OCI-LY7 (cell line): Measurements from ENCODE around the gene LRPAP1. TPM values are rescaled to one million over a fixed set of nuclear protein-coding genes. Genes with fewer than 3 reads are reported as not detected.

Experiments
- BruUV-seq: library from RNA; stranded (reverse); fragments of 400-500 nt; replicated peaks from 2 replicates; lab custom pipeline; 2021; lab: Mats Ljungman, UMichigan
- CTCF ChIA-PET: fragments of 300-600 bp; sonication (Branson Sonifier 250); formaldehyde crosslinking; loops from one replicate; lab custom pipeline; 2022; ENCODE audit warnings: antibody characterized with exemption; ENCODE audit not compliant: unreplicated experiment; lab: Charles Lee
- POLR2A ChIA-PET: fragments of 300-600 bp; sonication (Branson Sonifier 250); formaldehyde crosslinking; loops from one replicate; lab custom pipeline; 2022; ENCODE audit warnings: antibody characterized with exemption; lab: Charles Lee
- DNase-seq: peaks from one replicate; pipeline ENCODE4 v3.0.0-alpha.2; 2015; ENCODE audit warnings: low spot score
- H2AFZ ChIP-seq: fragments of 200-600 bp; sonication (generic), shearing (Covaris generic); 2 replicates; pipeline ENCODE4 v1.6.1; 2014; ENCODE audit warnings: mild to moderate bottlenecking, antibody characterized with exemption, low read length, moderate library complexity
- H3K27ac ChIP-seq: fragments of 200-600 bp; sonication (generic); 2 replicates; pipeline ENCODE4 v1.5.1; 2014; ENCODE audit warnings: mixed run types, low read depth, mild to moderate bottlenecking, moderate library complexity, low read length, inconsistent platforms; ENCODE audit not compliant: poor library complexity, severe bottlenecking
- H3K36me3 ChIP-seq: fragments of 200-600 bp; sonication (generic); 2 replicates; pipeline ENCODE4 v1.6.1; 2014; ENCODE audit warnings: mild to moderate bottlenecking, antibody characterized with exemption, low read length, moderate library complexity, mixed read lengths; ENCODE audit not compliant: insufficient read depth
- H3K4me1 ChIP-seq: fragments of 200-600 bp; sonication (generic); 2 replicates; pipeline ENCODE4 v1.5.1; 2014; ENCODE audit warnings: mild to moderate bottlenecking, low read length; ENCODE audit not compliant: insufficient read depth, poor library complexity, severe bottlenecking
- H3K4me2 ChIP-seq: fragments of 200-600 bp; sonication (generic); 2 replicates; pipeline ENCODE4 v1.6.1; 2014; ENCODE audit warnings: mild to moderate bottlenecking, low read length
- H3K4me3 ChIP-seq: fragments of 200-600 bp; sonication (generic); 2 replicates; pipeline ENCODE4 v1.5.1; 2014; ENCODE audit warnings: mild to moderate bottlenecking, low read depth, low read length; ENCODE audit not compliant: poor library complexity, severe bottlenecking
- H3K79me2 ChIP-seq: fragments of 200-600 bp; sonication (generic); 2 replicates; pipeline ENCODE4 v1.6.1; 2016; ENCODE audit warnings: low read depth, mild to moderate bottlenecking, low read length, moderate library complexity, mixed read lengths; ENCODE audit not compliant: insufficient read depth
- H3K9me2 ChIP-seq: fragments of 200-600 bp; sonication (generic); 2 replicates; pipeline ENCODE4 v1.6.1; 2016; ENCODE audit warnings: mild to moderate bottlenecking, low read length, mixed read lengths; ENCODE audit not compliant: insufficient read depth
- H3K9me3 ChIP-seq: fragments of 200-600 bp; sonication (generic); 2 replicates; pipeline ENCODE4 v1.6.1; 2014; ENCODE audit warnings: mild to moderate bottlenecking, mixed run types, low read length, mixed read lengths
- H4K20me1 ChIP-seq: fragments of 200-600 bp; sonication (generic); 2 replicates; pipeline ENCODE4 v1.6.1; 2014; ENCODE audit warnings: mild to moderate bottlenecking, antibody characterized with exemption, low read length, moderate library complexity, mixed read lengths; ENCODE audit not compliant: insufficient read depth
- CTCF ChIP-seq: fragments of 200-600 bp; sonication (generic); conservative IDR thresholded peaks from 2 replicates; pipeline ENCODE4 v1.5.1; 2014; ENCODE audit warnings: mild to moderate bottlenecking, antibody characterized with exemption, low read length, moderate library complexity, mixed read lengths
- EZH2phosphoT487 ChIP-seq: fragments of 200-600 bp; sonication (generic); IDR thresholded peaks from 2 replicates; pipeline ENCODE4 v1.6.1; 2018; ENCODE audit warnings: low read depth, borderline replicate concordance, mild to moderate bottlenecking, mixed run types, antibody characterized with exemption, low read length, moderate library complexity, mixed read lengths
- intact Hi-C: fragments of 100-400 bp; cut with micrococcal nuclease; formaldehyde crosslinking; loops from one replicate; pipeline ENCODE4 v1.10.0; 2022; ENCODE audit not compliant: unreplicated experiment
- total RNA-seq, 2 experiments: library from RNA; depleted of rRNA in 1 of 2; stranded (reverse); fragments of >200 nt in 1 of 2; shearing (Covaris generic) in 1 of 2; gene quantifications; 2 replicates each; pipeline ENCODE4 v1.2.3, GENCODE V29; 2014 to 2022

Gene LRPAP1
- total RNA-seq, 2 experiments from 2014 or later: 46.2 to 54.7 TPM

GRCh38 chr4:3486541-3487540, 45.4 kb downstream of the LRPAP1 start:
- Histone ChIP-seq H3K27ac (no peak overlapping the region), H3K79me2 (no peaks in the 10 kb centered on the region), H3K9me3 (no peaks in the 10 kb centered on the region), H4K20me1 (no peaks in the 10 kb centered on the region; the same call in 1 of the 2 replicates), H3K4me1 (peaks cover 31% of the 10 kb centered on the region), H3K9me2 (no peaks in the 10 kb centered on the region), H3K4me2 (peak overlapping the region; percentile 35; the same call in 1 of the 2 replicates), H2AFZ (no peak overlapping the region), H3K4me3 (no peak overlapping the region), H3K36me3 (no peaks in the 10 kb centered on the region)
- TF ChIP-seq EZH2phosphoT487 (no peak), CTCF (no peak)
- DNase-seq: peak; percentile 63
- ChIA-PET CTCF (no interaction called here), POLR2A (no interaction called here)
- intact Hi-C loops: loop anchor here (1.0 kb wide), 1 partner anchor 282 kb away; no protein-coding TSS in a partner anchor
- BruUV-seq: no TSS peak

- no peak overlapping the region for H3K4me3 ChIP-seq
Measured at GRCh38 chr4:3485886-3486540, 46.2 kb downstream of the LRPAP1 start.

More at GRCh38 chr4:3485886-3486540, 46.2 kb downstream of the LRPAP1 start:
- intact Hi-C loops: loop anchor here (1.0 kb wide), 1 partner anchor 283 kb away; no protein-coding TSS in a partner anchor
- ChIA-PET CTCF (interaction anchor here (0.5 kb wide), 1 partner anchor 12 kb away, joined by 6 read pairs; no protein-coding TSS in a partner anchor), POLR2A (no interaction called here)
- Histone ChIP-seq H3K9me3 (no peaks in the 10 kb centered on the region), H2AFZ (no peak overlapping the region), H3K9me2 (no peaks in the 10 kb centered on the region), H3K79me2 (no peaks in the 10 kb centered on the region), H3K27ac (no peak overlapping the region), H3K4me1 (peaks cover 31% of the 10 kb centered on the region), H4K20me1 (no peaks in the 10 kb centered on the region; the same call in 1 of the 2 replicates), H3K4me2 (0 out of 2 replicates have a peak overlapping the region, but pooled peaks have one; percentile 49), H3K36me3 (no peaks in the 10 kb centered on the region)
- no TSS peak for BruUV-seq
- TF ChIP-seq CTCF (no peak), EZH2phosphoT487 (no peak)
- DNase-seq: no peak
